Fibroblast of skin of left quadriceps (primary cell): ENCODE results near the gene HOXB2.
"Not testable (repeated sequence)": the region's sequence is repeated elsewhere in the genome, so short reads cannot be mapped to it uniquely, and the experiment has no call there.

Experiments
- DNase-seq, 2 experiments: peaks; one replicate each; pipeline ENCODE4 v3.0.0-alpha.2; 2013; ENCODE audit warnings: low read depth in 2 of 2

HOXB2 gene

DNA sequence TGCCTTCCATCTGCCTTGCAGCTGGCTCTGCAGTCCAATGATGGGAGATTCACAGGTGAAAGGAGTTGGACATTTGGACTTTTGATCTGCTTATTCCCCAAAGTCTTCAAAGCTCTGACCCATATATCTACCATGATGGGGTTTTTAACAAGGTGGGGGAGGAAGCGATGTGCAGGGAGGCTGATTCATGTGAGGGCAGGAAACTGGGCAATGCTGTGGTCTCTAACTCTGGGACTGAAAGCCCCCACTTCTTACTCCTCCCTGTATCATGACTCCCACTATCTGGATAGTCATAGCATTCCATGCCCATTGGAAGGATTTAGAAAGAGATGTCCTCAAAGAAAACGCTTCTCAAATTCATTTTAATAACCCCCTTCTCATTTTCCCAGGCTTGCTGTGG, 30.4 kb downstream of the HOXB2 start:
- no peak for DNase-seq

DNA sequence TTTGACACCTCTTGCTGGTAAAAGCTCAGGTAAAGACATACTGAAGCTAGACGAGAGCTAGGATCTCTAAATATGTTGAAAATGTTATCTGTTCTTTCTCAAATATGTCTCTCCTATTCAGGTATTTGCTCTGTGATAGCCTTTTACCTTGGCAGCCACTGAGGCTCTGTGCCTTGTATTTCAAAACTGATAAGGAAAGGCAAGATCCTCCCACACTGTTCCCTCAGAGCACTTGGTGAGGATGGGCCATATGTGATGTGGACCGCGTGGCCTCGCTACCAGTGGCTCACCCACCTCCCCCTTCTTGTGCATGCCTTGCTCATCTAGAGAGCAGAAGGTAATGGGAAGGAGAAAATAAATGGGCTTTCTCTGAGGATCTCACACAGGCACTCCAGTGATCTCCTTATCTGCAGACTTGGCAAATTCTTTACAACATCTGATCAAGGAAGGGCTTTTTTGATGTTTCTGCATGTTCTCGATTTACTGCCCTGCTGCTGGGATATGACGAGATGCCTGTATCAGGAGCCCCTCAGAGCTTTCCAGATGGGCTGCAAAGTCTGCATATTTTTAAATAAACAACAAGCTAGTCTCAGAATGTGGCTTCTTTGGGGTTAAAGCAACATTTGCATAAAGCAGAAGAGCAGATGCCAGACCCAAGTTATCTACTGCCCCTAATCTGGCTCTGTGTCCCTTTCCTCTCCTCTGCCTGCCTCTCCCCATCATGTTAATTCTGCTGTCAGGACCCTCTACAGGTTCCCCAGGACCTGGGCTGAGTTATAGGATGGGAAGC, 31.0 kb downstream of the HOXB2 start:
- no peak for DNase-seq

DNA sequence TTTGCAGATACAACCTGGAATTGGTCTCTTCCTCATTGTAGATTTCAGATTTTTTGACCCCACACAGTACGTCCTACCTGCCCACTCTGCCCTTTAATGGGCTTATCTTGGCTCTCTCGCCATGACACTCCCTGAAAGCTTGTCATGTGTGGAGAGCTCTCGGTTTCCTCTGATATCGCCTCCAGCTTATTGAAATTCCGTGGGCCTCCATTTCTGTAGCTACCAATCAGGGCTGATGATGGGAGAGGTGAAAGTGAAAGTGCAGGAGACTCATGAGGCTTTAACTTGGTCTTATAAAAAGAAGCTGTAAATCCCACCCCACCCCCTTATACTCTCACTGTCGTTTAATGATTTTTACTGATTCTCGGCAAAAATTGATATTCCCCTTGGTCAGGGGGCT, 31.8 kb downstream of the HOXB2 start:
- DNase-seq: no peak

DNA sequence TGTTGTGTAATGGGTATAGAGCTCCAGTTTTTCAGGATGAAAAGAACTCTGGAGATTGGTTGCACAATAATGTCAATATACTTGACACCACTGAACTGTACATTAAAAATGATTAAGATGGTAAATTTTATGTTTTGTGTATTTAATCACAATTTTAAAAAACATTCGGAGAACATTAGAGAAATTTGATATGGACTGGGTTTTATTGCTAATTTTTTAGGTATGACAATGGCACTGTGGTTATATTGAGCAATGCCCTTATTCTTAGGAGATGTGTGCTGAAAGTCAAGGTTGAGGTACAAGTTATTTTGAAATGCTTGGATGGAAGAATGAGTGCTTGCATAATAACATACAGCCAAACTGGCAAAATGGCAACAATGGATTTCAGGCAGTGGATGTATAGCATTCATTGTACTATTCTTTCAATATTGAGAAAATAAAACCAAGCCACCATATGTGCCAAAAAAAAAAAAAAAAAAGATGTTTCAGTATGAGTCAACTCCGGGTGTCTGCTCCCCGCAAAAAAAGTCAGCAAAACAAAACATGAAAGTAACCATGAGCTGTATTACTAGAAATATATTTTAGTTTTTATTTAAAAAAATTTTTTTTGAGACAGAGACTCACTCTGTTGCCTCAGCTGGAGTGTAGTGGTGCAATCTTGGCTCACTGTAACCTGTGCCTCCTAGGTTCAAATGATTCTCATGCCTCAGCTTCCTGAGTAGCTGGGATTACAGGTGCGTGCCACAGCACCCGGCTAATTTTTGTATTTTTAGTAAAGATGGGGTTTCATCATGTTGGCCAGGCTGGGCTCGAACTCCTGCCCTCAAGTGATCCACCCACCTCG, 33.9 kb downstream of the HOXB2 start:
- peak; percentile 73 to 74 for DNase-seq

DNA sequence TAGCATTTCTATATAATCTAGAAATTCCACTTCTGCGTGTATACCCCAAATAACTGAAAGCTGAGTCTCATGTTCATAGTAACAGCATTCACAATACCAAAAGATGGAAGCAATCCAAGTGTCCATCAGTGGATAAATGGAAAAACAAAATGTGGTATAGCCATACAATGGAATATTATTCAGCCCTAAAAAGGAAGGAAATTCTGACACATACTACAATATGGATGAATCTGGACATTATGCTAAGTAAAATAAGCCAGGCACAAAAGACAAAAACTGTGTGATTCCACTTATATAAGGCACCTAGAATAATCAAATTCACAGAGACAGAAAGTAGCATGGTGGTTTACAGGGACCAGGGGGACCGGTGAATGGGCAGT, 34.5 kb downstream of the HOXB2 start:
- DNase-seq: no peak

DNA sequence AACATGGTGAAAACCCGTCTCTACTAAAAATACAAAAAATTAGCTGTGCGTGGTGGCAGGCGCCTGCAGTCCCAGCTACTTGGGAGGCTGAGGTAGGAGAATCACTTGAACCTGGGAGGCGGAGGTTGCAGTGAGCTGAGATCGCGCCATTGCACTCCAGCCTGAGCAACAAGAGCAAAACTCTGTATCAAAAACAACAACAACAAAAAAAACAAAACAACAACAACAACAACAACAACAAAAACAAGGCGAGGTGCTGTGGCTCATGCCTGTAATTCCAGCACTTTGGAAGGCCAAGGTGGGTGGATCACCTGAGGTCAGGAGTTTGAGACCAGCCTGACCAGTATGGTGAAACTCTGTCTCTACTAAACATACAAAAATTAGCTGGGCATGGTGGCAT, 35.2 kb downstream of the HOXB2 start:
- DNase-seq: not testable (repeated sequence)

DNA sequence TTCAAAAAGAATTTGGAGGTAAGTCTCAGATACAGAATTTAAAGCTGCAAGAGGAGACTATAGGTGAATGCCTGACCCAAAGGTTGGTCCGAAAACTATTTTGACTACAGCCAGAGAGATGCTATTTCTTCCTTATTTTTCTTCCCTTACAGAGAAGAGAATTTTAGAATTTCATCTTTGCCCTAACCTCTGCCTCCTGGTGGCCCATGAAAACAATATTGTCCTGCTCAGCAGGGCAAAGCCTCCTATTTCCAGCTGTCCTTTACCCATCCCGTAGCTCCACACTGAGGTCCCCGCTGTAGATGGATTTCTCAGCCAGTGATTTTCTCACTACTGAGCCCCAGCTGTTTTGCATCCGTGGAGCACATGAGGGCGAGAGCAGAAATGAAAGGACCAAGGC, 38.7 kb downstream of the HOXB2 start:
- DNase-seq: no peak

DNA sequence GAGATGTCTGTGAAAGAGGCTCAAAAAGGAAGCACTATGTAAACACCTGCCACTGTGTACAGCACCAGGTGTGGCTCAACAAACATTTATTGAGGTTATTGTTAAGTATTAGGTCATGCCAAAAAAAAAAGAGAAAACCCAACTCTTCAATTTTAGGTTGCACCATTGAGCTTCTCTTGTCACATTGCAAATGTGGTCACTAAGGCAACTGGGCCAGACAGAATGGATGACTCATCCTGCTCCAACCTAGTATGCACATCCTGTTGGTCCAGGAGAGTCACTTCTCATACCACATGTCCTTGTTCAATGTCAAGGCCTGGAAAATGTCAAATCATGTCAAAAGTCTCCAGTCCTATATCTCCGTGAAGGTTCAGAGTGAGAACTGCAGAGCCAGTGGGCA, 39.1 kb downstream of the HOXB2 start:
- DNase-seq: no peak

DNA sequence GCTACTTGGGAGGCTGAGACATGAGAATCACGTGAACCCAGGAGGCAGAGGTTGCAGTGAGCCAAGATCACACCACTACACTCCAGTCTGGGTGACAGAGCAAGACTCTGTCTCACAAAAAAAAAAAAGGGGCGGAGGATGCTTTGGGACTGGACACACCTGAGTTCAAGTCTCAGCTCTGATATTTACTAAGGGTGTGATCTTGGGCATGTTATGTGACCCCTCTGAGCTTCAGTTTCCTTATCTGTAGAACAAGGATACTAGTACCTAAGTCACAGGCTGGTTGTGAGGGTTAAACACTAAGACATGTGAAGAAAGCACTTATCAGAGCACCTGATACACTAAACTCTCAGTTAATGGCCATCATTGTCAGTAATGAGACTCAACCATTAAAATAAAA, 40.0 kb downstream of the HOXB2 start:
- no peak for DNase-seq

DNA sequence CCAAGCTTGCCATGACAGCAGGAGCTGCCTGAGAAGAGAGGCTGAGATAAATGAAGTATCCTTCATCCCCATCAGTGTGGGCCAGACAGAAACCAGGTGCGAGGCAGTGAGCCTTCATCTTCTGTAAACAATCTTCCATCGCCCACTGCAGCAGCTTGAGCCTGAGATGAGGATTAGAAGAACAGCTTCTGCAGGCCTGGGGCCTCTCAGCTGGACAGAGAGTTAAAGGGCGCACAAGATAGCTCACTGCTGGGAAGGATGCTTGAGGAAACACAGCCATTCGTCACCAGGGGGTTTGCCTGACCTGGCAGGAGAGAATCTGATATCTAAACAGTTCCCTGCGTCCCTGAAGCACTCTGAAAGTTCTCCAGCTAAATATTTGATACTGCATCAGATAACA, 41.2 kb downstream of the HOXB2 start:
- DNase-seq: no peak

DNA sequence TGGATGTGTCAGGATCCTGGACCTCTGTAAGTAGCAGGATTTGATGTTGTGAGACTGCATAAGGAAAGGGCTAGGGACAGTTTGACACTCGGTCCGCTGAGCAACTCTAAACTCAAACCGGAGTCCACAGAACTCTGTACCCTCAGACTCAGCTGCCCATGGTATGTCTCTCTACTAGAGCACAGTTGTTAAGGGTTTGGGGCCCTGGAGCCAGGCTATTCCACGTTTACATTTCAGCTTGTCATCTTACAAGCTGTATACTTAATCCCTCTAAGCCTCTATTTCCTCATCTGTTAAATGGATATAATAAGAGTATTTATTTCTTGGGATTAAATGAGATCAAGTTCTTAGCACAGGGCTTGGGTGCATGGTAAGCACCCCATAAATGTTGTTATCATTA, 42.0 kb downstream of the HOXB2 start:
- no peak for DNase-seq

DNA sequence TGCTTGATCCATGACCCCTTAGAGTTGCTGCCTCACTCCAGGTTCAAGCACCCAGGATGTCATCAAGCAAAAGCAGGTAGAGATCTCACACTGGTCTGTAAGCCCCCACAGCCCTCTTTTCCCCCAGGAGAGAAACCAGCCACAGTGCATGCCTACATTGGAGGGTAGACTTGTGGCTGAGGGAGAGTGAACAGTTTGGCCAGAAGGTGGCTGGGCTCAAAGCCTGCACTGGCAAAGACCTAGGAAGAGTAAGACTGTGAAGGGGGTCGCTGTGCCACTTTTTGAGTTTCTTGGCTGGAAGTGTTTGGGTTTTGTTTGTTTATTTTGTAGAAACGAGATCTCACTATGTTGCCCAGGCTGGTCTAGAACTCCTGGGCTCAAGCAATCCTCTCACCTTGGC, 42.6 kb downstream of the HOXB2 start:
- no peak for DNase-seq

DNA sequence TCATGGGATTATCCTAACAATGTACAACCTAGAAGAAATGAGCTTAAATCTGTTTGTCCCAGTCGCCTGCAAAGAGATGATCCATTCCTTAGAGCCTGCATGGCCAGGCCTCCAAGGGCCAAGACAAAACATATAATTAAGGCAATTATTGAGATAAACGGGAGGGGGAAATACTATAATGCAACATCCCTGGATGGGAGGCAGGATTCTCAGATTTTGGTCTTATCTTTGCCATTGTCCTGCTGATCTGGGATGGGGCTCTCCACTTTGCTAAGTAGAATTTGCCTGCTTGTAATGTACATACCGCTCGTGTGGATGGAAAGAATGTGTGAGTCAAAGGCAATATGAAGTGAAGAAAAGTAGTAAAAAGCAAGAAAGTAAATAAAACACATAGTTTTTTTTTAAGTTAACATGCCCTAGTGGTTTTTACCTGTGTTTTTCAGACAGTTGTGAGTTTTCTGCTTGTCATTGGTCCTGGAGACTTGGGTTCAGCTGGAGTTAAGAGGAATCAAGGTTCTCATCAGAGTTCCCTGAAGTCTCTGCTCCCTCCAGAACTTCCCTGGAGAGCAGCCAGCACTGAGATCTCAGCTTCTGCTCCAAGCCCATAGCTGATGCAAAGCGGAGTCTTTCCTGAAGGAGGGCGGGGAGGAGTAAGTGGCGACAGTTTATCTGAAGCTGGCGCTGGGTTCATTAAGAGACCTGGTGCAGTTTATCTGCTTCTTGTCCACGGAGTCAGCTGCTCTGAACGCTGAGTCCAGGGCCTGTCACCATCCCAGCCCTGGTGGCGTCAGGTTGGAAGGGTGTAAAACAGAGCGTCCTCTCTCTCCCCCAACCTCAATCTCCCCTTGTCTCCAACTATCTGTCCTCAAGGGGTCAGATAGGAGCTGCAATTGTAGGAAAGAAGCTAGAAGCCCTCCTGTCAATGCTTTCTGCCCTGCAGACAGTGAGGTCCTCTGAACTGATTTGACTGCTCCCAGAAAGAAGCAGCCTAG, 44.2 kb downstream of the HOXB2 start:
- peak in 1 of 2 experiments; percentile 45 for DNase-seq

DNA sequence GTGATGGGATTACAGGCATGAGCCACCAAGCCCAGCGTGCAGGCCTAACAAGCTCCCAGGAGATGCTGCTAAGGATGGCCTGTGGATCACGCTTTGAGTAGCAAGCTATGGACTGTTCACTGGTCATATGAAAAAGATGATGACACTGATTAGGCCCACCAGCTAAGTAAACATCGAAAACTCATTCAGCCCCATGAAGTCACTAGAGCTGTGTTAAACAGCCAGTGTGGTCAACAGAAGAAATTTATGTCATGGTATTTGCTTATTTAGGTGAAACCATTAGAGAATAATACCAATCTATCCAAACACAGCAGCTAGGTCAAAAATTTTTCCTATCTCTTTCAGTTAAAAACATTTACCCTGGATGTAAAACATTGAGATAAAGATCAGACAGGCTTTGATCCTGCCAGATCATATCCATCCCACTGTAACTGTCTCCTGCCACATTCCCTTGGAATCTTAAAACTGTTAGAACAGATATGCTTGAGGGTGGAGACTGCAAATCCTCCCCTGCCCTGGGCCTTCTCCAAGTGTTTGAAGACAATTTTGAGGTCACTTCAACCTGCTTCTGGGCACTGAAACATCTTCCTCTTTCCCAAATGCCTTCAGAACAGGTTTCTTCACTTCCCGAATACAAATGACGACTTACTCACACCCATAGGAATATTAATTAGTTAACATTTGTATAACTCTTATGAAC, 45.0 kb downstream of the HOXB2 start:
- no peak for DNase-seq

DNA sequence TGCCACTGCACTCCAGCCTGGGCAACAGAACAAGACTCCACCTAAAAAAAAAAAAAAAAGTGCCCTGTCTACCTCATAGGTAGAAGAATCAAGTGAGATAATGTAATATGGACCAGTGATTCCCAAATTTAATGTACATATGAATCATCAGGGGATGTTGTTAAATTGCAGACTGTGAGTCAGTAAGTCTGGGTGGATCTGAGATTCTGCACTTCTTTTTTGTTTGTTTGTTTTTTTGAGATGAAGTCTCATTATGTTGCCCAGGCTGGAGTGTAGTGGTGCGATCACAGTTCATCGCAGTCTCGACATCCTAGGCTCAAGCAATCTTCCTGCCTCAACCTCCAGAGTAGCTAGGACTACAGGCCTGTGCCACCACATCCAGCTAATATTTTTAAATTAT, 45.7 kb downstream of the HOXB2 start:
- no peak for DNase-seq

DNA sequence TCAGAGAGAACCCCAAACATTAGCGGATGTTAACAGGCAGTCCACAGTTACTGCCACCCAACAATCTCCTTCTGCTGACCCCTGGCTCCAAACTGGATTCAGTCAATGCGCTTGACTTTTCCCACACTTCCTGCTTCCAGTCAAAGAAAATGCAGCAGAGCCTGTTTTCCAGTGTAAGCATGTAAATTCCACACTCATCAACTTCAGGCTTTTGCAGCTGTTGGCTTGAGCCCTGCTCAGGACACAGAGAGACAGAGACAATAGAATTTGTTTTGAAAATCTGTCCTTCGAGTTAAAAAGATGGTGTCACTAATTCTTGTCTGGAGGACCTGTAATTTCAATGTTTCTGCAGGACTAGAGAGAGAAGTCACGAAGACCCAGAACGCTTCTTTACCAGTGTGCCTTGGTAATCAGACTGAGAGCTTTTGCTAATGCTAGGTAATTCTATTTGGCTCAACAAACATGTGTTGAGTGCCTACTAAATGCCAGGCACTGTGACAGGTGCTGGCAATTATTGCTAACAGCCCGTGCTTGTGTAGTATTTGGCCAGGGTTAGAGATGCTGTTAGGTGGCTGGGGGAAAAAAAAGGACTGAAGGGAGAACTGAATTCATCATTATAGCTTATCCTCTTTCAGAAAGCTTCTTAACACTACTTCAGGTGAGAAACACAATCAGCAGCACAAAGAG, 46.6 kb downstream of the HOXB2 start:
- DNase-seq: no peak

DNA sequence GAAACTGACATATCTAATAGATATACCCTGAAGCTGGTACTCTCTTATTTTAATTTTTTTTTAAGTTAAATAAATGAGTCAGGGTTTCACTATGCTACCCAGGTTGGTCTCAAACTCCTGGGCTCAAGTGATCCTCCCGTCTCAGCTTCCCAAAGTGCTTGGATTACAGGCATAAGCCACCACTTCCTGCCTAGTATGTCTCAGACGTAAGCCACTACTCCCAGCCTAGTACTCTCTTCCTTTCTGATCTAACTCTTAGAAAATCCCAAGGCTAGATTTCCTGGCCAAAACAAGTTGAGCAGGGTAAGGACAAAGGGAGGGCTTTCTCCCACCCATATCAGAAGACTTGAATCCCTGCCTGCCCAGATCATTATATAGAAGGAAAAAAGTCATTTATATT, 47.8 kb downstream of the HOXB2 start:
- no peak for DNase-seq

DNA sequence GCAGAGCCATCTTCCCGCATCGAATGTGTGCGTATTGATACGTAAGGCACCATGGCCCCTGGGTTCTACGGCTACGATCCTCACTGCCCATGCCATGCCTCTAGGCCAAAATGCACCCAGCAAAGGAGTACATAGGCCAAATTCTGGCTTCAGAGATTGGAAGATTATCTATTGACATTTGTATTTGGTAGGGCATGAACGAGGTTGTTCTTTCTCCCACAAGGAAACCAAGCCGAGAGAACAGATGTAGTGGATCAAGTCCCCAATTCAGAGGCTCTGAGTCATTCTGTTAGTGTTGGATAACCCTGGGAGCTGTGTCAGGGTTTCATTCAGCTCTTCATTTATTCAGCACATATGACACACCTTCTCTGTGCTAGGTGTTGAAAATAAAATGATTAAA, 50.6 kb downstream of the HOXB2 start:
- peak; percentile 61 for DNase-seq
